Ectodermal cell (in vitro differentiated cells): ENCODE measurements around the gene PRCD.

ENCODE experiments used
- H3K27ac ChIP-seq: 2 replicates; pipeline ENCODE4 v1.7.0; 2013; ENCODE audit warnings: mild to moderate bottlenecking, low read depth, low read length; ENCODE audit not compliant: insufficient read depth, poor library complexity, severe bottlenecking
- H3K27me3 ChIP-seq: 2 replicates; pipeline ENCODE4 v1.7.0; 2013; ENCODE audit warnings: mild to moderate bottlenecking, low read length; ENCODE audit not compliant: insufficient read depth, control insufficient read depth, poor library complexity, severe bottlenecking
- H3K36me3 ChIP-seq: one replicate; pipeline ENCODE4 v1.7.0; 2013; ENCODE audit warnings: low read length; ENCODE audit not compliant: control insufficient read depth, insufficient read depth
- H3K4me1 ChIP-seq: one replicate; pipeline ENCODE4 v1.7.0; 2013; ENCODE audit warnings: low read length; ENCODE audit not compliant: control insufficient read depth, insufficient read depth
- H3K4me3 ChIP-seq: 2 replicates; pipeline ENCODE4 v1.7.0; 2013; ENCODE audit warnings: low read depth, low read length, control low read depth; ENCODE audit not compliant: insufficient read depth
- H3K9me3 ChIP-seq: 2 replicates; pipeline ENCODE4 v1.7.0; 2013; ENCODE audit warnings: mild to moderate bottlenecking, low read length, moderate library complexity; ENCODE audit not compliant: control insufficient read depth
- WGBS, 2 experiments: methylation state at CpG; one replicate each; pipeline ENCODE4 v1.1.7; 2013; ENCODE audit warnings: missing lambda C conversion rate in 2 of 2; 5-methylcytosine and 5-hydroxymethylcytosine counted together

The PRCD gene

GRCh38 chr17:76565728-76566612 lies 26.1 kb downstream of the PRCD start:
- H3K36me3 ChIP-seq = peaks cover 9% of the 10 kb centered on the region
- 95 to 96% methylated on average over 14 of the region's 14 CpGs for WGBS, 2 experiments
- no peaks in the 10 kb centered on the region for H3K9me3 ChIP-seq
- H3K27ac ChIP-seq = no peak overlapping the region
- H3K4me1 ChIP-seq = peaks cover 9% of the 10 kb centered on the region
- no peaks in the 10 kb centered on the region for H3K27me3 ChIP-seq
- H3K4me3 ChIP-seq = no peak overlapping the region

- Histone ChIP-seq H3K36me3 (peaks cover 9% of the 10 kb centered on the region), H3K27me3 (no peaks in the 10 kb centered on the region), H3K27ac (no peak overlapping the region), H3K4me1 (peaks cover 9% of the 10 kb centered on the region), H3K9me3 (no peaks in the 10 kb centered on the region), H3K4me3 (no peak overlapping the region)
- 60 to 64% methylated on average over 3 of the region's 3 CpGs for WGBS, 2 experiments
Measured at GRCh38 chr17:76566613-76566943, 26.7 kb downstream of the PRCD start.

- 91 to 92% methylated on average over 5 of the region's 5 CpGs for WGBS, 2 experiments
- Histone ChIP-seq H3K9me3 (no peaks in the 10 kb centered on the region), H3K4me3 (no peak overlapping the region), H3K27me3 (no peaks in the 10 kb centered on the region), H3K27ac (no peak overlapping the region), H3K36me3 (peaks cover 5% of the 10 kb centered on the region), H3K4me1 (peaks cover 9% of the 10 kb centered on the region)
Measured at GRCh38 chr17:76566988-76567431, 27.2 kb downstream of the PRCD start.

GRCh38 chr17:76567634-76568432 lies 28.0 kb downstream of the PRCD start:
- peaks cover 2% of the 10 kb centered on the region for H3K36me3 ChIP-seq
- H3K4me3 ChIP-seq = no peak overlapping the region
- no peaks in the 10 kb centered on the region for H3K27me3 ChIP-seq
- H3K9me3 ChIP-seq = no peaks in the 10 kb centered on the region
- peaks cover 9% of the 10 kb centered on the region for H3K4me1 ChIP-seq
- no peak overlapping the region for H3K27ac ChIP-seq
- 78 to 83% methylated on average over 13 to 14 of the region's 14 CpGs for WGBS, 2 experiments

- H3K27me3 ChIP-seq = no peaks in the 10 kb centered on the region
- no peak overlapping the region for H3K27ac ChIP-seq
- 50 to 57% methylated on average over 19 of the region's 19 CpGs for WGBS, 2 experiments
- peaks cover 9% of the 10 kb centered on the region for H3K4me1 ChIP-seq
- H3K36me3 ChIP-seq = no peaks in the 10 kb centered on the region
- no peak overlapping the region for H3K4me3 ChIP-seq
- H3K9me3 ChIP-seq = no peaks in the 10 kb centered on the region
Measured at GRCh38 chr17:76568811-76569221, 29.0 kb downstream of the PRCD start.

GRCh38 chr17:76569607-76570279 lies 29.9 kb downstream of the PRCD start:
- H3K4me1 ChIP-seq = peaks cover 9% of the 10 kb centered on the region
- H3K27ac ChIP-seq = no peak overlapping the region
- H3K27me3 ChIP-seq = no peaks in the 10 kb centered on the region
- H3K36me3 ChIP-seq = no peaks in the 10 kb centered on the region
- no peaks in the 10 kb centered on the region for H3K9me3 ChIP-seq
- 28 to 38% methylated on average over 18 of the region's 18 CpGs for WGBS, 2 experiments
- H3K4me3 ChIP-seq = no peak overlapping the region

- WGBS, 2 experiments = 92 to 94% methylated on average over 7 of the region's 7 CpGs
- Histone ChIP-seq H3K36me3 (no peaks in the 10 kb centered on the region), H3K4me1 (peaks cover 9% of the 10 kb centered on the region), H3K9me3 (no peaks in the 10 kb centered on the region), H3K27me3 (no peaks in the 10 kb centered on the region), H3K4me3 (no peak overlapping the region), H3K27ac (no peak overlapping the region)
Measured at GRCh38 chr17:76570457-76570856, 30.6 kb downstream of the PRCD start.

GRCh38 chr17:76570877-76571471 lies 31.1 kb downstream of the PRCD start:
- H3K4me1 ChIP-seq = peaks cover 9% of the 10 kb centered on the region
- no peaks in the 10 kb centered on the region for H3K27me3 ChIP-seq
- WGBS, 2 experiments = 95% methylated on average over 13 of the region's 13 CpGs
- no peak overlapping the region for H3K4me3 ChIP-seq
- no peaks in the 10 kb centered on the region for H3K36me3 ChIP-seq
- H3K27ac ChIP-seq = no peak overlapping the region
- H3K9me3 ChIP-seq = no peaks in the 10 kb centered on the region

- Histone ChIP-seq H3K4me3 (no peak overlapping the region), H3K27ac (no peak overlapping the region), H3K4me1 (peaks cover 9% of the 10 kb centered on the region), H3K9me3 (no peaks in the 10 kb centered on the region), H3K27me3 (no peaks in the 10 kb centered on the region), H3K36me3 (no peaks in the 10 kb centered on the region)
- 94% methylated on average over 17 of the region's 17 CpGs for WGBS, 2 experiments
Measured at GRCh38 chr17:76572201-76572910, 32.5 kb downstream of the PRCD start.
